Endothelial cell of umbilical vein (primary cell): Measurements from ENCODE around the gene MCF2L.

Experiments used
- FOS ChIP-seq: IDR thresholded peaks from 2 replicates; pipeline ENCODE4 v1.6.1; 2011; ENCODE audit warnings: mild to moderate bottlenecking, low read length, moderate library complexity, borderline replicate concordance; ENCODE audit not compliant: insufficient read depth
- TF ChIP-seq, protein P1 (sequence below), 2 donors: IDR thresholded peaks; 1 replicate in 1 of 2; 2 replicates in 1 of 2; pipeline ENCODE4 v1.5.1; 2011; ENCODE audit warnings: low read length in 2 of 2, mild to moderate bottlenecking in 2 of 2, moderate library complexity in 2 of 2, control low read depth in 1 of 2, inconsistent platforms in 1 of 2, low read depth in 1 of 2; ENCODE audit not compliant: insufficient read depth in 1 of 2; ENCODE audit errors: extremely low read depth in 1 of 2

GRCh38 chr13:112977525-112977924 lies 8.5 kb downstream of the MCF2L start:
- no peak for TF ChIP-seq FOS
- TF ChIP-seq, protein P1, sequence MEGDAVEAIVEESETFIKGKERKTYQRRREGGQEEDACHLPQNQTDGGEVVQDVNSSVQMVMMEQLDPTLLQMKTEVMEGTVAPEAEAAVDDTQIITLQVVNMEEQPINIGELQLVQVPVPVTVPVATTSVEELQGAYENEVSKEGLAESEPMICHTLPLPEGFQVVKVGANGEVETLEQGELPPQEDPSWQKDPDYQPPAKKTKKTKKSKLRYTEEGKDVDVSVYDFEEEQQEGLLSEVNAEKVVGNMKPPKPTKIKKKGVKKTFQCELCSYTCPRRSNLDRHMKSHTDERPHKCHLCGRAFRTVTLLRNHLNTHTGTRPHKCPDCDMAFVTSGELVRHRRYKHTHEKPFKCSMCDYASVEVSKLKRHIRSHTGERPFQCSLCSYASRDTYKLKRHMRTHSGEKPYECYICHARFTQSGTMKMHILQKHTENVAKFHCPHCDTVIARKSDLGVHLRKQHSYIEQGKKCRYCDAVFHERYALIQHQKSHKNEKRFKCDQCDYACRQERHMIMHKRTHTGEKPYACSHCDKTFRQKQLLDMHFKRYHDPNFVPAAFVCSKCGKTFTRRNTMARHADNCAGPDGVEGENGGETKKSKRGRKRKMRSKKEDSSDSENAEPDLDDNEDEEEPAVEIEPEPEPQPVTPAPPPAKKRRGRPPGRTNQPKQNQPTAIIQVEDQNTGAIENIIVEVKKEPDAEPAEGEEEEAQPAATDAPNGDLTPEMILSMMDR (IDR thresholded peaks at IDR 0.05; ENCODE audit: extremely low read depth in 1 of 2, insufficient read depth in 1 of 2, low read depth in 1 of 2, low read length in 2 of 2), result no peak
